ENCODE results near the gene KCNQ1. TPM values are rescaled to one million over a fixed set of nuclear protein-coding genes. Genes with fewer than 3 reads are reported as not detected.
A peak's percentile ranks its signal among the peaks of the same experiment; 100 is the strongest.

KCNQ1 gene
- total and polyA plus RNA-seq, 2 of the 13 experiments (the other 11 are each of a cell fraction or from before 2014, with no cell fraction given), result 0.02 to 0.08 TPM

GRCh38 chr11:2420502-2421225 lies 24.1 kb upstream of the KCNQ1 start (continued):
- TF ChIP-seq ZBTB7B (CRISPR knock-in tag; IDR thresholded peaks at IDR 0.05), result no peak
- TF ChIP-seq ARID4A (CRISPR knock-in tag; IDR thresholded peaks at IDR 0.05; ENCODE audit: borderline replicate concordance), result no peak; the same call in 1 of the 2 replicates
- no peak for TF ChIP-seq NCOA5 (CRISPR knock-in tag; IDR thresholded peaks at IDR 0.05)
- TF ChIP-seq TP53 (CRISPR knock-in tag; conservative IDR thresholded peaks at IDR 0.05), result 0 out of 2 replicates have a peak, but pooled peaks have one; percentile 19
- TF ChIP-seq HINFP (CRISPR knock-in tag; IDR thresholded peaks at IDR 0.05; ENCODE audit: low read depth), result no peak
- TF ChIP-seq PRDM4 (CRISPR knock-in tag; IDR thresholded peaks at IDR 0.05; ENCODE audit: borderline replicate concordance), result no peak
- TF ChIP-seq ZNF20 (CRISPR knock-in tag; IDR thresholded peaks at IDR 0.05), result no peak
- TF ChIP-seq ZNF350 (CRISPR knock-in tag; IDR thresholded peaks at IDR 0.05; ENCODE audit: borderline replicate concordance, low read depth), result peak; percentile 15; the same call in 1 of the 2 replicates
- TF ChIP-seq ZEB1 (IDR thresholded peaks at IDR 0.05; ENCODE audit: insufficient replicate concordance, low read depth), result no peak
- 0 out of 2 replicates have a peak, but pooled peaks have one; percentile 25 for TF ChIP-seq EZH2 (conservative IDR thresholded peaks at IDR 0.05; ENCODE audit: low read depth, low read length)
- 0 out of 2 replicates have a peak, but pooled peaks have one; percentile 48 for TF ChIP-seq ZBTB10 (CRISPR knock-in tag; IDR thresholded peaks at IDR 0.05; ENCODE audit: borderline replicate concordance)
- no peak for TF ChIP-seq ATF4 (CRISPR knock-in tag; IDR thresholded peaks at IDR 0.05)
- TF ChIP-seq TEAD3 (CRISPR knock-in tag; optimal IDR thresholded peaks at IDR 0.05; ENCODE audit: borderline replicate concordance), result no peak
- no peak for TF ChIP-seq ZNF225 (CRISPR knock-in tag; IDR thresholded peaks at IDR 0.05)
- no peak for TF ChIP-seq ZNF235 (CRISPR knock-in tag; IDR thresholded peaks at IDR 0.05; ENCODE audit: borderline replicate concordance)
- TF ChIP-seq NAIF1 (CRISPR knock-in tag; IDR thresholded peaks at IDR 0.05; ENCODE audit: borderline replicate concordance), result no peak

All from HepG2 (cell line).